Stimulated activated CD4-positive, alpha-beta T cell treated with anti-CD3 and anti-CD28 coated beads, Interleukin-12 subunit alpha, Interleukin-12 subunit beta, amount 100 ng/mL, for 48 hours (primary cell): ENCODE data around the gene IGLL5.

Experiments used
- DNase-seq, 3 donors: peaks; one replicate each; pipeline ENCODE4 v3.0.0-alpha.2; 2020; ENCODE audit warnings: low read depth in 2 of 3, low spot score in 1 of 3

Gene IGLL5

GRCh38 chr22:22926370-22927195 is 39.0 kb downstream of the IGLL5 start:
- no peak for DNase-seq

- no peak for DNase-seq
Observed at GRCh38 chr22:22927196-22927887, 39.7 kb downstream of the IGLL5 start.

DNA sequence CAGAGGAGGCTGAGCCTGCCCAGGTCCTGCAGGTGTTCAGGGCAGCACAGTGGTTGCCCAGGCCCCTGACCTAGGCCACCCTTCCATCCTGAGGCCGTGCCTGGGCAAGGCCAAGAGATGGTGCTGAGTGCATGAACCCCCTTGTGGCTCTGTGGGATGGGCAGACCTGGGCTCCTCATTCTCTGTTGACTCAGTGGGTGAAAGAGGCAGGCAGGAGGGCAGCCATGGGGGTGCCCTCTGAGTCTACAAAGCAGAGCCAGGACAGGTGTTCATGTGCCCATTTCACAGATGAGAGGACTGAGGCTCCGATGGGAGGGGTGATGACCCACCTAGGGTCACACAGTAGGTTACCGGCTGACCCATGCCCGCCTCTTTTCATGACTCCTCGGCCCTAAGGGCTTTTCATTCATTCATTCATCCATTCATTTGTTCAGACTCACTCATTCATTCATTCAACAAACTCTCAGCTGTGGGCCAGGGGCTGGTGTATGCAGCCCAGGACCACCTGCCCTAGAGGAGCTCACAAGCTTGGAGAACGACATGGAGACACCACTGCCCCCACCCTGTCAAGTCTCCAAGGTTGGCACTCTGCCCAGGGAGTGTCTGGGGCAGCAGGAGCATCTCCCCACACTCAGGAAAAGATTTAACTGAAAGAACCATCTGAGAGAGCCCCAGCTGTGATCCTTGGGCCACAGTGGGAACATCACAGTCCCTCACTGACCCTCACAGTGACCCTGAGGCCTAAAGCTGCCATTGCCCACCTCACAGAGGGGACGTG is 40.5 kb downstream of the IGLL5 start:
- DNase-seq: no peak

- peak; percentile 5 to 14 (median 13) for DNase-seq
Observed at GRCh38 chr22:22928666-22929380, 41.2 kb downstream of the IGLL5 start.

- no peak for DNase-seq
Observed at GRCh38 chr22:22929381-22930221, 42.0 kb downstream of the IGLL5 start.

DNA sequence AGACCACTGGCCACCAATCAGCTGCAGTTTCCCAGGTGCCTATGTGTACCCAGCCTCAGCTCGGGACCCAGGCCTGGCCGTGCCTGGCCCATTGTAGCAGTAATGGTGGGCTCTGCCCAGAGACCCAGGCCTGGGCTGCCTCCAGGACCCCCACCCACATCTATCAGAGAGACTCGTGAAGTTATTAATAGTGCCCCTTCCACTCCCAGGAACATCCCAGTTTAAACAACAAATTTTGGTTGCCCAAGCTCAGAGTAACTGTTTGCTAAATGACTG is 42.5 kb downstream of the IGLL5 start:
- DNase-seq: no peak

DNA sequence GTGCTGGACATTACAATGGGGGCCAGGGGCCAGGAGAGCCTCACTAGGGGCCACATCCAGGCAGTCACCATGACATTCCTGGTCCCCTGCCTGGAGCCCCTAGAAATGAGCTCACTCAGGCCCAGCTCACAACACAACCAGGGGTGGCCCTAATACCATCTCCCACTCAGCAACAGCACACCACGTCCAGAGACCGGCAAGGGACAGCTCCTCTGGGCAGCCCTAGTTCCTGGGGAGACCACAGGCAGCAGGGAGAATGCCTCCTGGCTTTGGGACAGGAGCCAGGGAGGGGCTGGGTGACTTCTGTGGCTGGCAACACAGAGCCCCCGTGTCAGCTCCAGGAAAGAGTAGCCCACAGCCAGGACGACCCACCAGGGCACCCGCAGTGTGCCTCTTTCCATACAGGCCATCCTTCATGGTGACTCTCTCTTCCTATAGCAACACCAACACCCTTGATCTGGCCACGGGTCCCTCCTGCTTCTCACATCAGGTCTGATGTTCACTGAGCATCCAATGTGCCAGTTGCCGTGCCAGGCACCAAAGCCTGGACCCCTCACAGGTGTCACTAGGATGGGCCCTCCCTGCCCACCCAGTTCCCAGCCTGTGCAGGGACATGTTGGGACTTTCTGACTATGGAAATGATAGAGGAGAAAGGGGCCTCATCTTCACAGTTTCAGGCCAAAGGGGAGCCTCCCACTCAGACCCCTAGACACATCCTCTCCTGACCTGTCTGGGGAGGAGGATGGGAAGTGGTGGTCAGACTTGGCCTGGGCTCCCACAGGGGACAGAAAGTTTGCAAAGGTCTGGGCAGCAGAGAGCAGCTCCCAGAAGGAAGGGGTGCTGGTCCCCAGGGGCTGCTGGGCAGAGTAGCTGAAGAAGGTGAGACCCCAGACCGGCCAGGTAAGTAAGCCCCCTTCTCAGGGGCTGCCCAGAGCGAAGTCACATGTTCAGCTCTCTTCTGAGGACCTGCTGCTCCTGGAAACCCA is 43.2 kb downstream of the IGLL5 start:
- no peak for DNase-seq

GRCh38 chr22:22931557-22932270 is 44.1 kb downstream of the IGLL5 start:
- DNase-seq: no peak

DNA sequence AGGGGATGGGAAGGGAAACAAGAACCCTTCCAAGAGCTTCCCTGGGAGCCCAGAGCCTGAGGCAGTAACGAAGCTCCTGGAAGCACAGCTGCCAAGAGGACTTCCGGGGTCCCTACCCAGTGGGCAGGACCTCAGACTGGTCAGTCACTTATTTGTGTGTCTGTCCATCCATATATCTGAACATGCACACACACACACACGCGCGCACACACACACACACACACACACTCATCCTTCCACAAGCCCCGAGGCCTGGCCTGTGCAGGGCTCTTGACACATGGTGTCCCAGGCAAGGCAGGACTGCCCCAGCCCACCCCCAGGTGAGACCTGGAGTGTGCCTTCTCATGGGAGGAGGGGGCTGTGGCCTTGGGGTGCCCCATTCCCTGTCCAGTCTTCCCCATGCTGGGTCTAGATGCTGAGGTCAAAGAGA is 44.9 kb downstream of the IGLL5 start:
- DNase-seq: no peak

GRCh38 chr22:22933100-22933806 is 45.6 kb downstream of the IGLL5 start:
- no peak for DNase-seq

- no peak for DNase-seq
Observed at GRCh38 chr22:22933807-22934542, 46.4 kb downstream of the IGLL5 start.

- DNase-seq: no peak
Observed at GRCh38 chr22:22934543-22935055, 47.0 kb downstream of the IGLL5 start.

DNA sequence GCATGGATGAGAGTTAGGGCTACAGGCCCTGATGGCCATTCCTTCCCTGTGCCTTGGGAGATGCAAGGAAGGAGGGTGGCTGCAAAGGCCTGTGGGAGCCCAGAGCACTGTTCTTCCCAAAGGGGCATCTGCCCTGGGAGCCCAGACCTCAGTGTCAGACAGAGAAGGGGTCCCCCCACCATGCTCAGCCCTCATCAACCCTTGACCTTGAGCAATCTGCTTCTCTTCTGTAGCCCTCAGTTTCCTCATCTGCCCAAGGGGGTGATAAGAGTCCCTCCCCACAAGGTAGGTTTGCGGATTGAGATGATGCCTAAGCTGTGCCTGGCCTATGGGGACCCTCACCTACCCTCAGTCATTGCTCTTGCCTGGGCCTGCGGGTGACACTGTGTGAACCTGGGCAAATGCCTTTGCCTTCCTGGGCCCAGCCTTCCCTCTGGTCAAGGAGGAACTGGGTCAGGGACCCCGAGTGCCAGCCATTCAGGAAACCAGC is 47.5 kb downstream of the IGLL5 start:
- DNase-seq: no peak

DNA sequence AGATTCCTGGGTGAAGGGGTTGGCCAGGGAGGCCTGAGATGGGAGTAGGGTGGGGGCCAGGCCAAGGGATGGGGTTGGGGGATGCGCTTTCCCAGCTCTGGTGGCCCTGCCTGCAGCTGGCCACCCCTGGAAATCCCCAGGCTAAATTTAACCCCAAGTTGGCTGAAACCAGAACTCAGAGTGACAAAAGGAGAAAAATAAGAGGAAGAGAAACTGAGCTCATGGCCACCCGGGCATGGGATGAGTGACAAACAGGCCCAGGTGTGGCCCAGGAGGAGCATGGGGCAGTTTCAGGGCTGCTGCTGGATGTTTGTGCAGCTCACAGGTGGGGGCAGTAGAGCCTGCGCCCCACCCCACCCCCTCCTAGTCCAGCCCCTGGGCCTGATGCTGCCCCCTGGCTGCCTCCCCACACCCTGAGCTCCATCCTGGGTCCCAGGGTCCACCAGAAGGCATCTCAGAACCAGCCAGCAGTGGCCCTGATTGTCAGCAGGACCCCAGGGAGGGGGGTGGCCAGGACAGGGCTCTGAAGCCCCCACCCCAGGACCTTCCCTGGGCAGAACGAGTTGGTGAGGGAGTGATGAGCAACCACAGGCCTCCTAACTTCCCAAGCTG is 48.0 kb downstream of the IGLL5 start:
- no peak for DNase-seq

DNA sequence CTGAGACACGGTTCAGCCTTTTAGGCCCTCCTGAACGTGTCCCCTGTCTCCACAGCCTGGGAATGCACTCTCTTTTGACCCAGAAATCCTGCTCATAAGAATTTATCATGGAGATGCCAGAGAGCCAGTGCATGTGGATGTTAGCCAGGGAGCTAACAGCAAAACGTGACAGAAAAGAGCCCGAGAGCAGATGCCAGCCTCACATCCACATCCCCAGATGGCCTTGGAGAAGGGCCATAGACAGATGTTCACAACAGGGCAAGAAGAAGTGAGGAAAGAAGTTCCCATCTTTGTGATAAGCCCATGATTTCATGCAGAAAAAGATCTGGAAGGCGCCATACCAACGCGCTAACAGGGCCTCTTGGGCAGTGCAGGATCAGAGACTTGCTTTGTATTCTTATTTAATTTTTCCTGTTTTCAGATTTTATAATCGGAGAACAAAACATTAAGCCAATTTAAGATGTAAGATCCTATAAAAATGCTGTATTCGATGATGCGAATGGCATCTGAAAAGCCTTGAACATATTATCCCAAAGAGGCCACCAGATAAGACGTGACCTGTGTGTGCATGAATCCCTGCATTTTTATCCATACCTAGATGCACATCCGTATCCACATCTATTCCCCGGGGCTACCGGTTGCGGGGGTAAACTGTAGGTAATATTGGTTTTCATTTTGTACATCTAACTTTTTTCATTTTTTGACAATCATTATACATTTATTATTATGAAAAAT is 48.7 kb downstream of the IGLL5 start:
- DNase-seq: no peak
